Measurements from ENCODE around the gene OXCT1. TPM values are rescaled to one million over a fixed set of nuclear protein-coding genes. Genes with fewer than 3 reads are reported as not detected.

Gene OXCT1
- total and polyA plus RNA-seq, 2 of the 4 experiments (the other 2 are of a cell fraction), result 14.2 to 16.3 TPM

GRCh38 chr5:41882765-41883164 lies 12.5 kb upstream of the OXCT1 start:
- BruUV-seq (replicated peaks), result no TSS peak
- intact Hi-C loops (cut with micrococcal nuclease), result no loop called here
- DNase-seq (no peak), ATAC-seq (ENCODE audit: low read depth) (no peak)
- POLR2A ChIA-PET (ENCODE audit: unreplicated experiment), result no interaction called here
- no peak overlapping the region for H2AK5ac ChIP-seq (ENCODE audit: low read depth, low read length)
- dilution Hi-C loops (cut with HindIII; ENCODE audit: low sequenced_read_pairs, unreplicated experiment), result no loop called here
- no peak overlapping the region for H3K56ac ChIP-seq (ENCODE audit: extremely low read depth, insufficient read depth, low read length)
- no peak overlapping the region for H2BK5ac ChIP-seq (ENCODE audit: low read depth, low read length, poor library complexity, severe bottlenecking)
- H3K27ac ChIP-seq (ENCODE audit: insufficient read depth, low read length), result no peak overlapping the region
- no peaks in the 10 kb centered on the region for H3K9me3 ChIP-seq (ENCODE audit: control insufficient read depth, insufficient read depth, low read length)
- no peak overlapping the region for H2BK120ac ChIP-seq (ENCODE audit: low read depth, low read length)
- 58% methylated on average over 2 of the region's 5 CpGs; no CpG with 5 or more reads in 1 of the 2 experiments for WGBS, 2 experiments (ENCODE audit: extremely low coverage in 2 of 2, insufficient read length in 1 of 2)
- H3K9me1 ChIP-seq (ENCODE audit: insufficient read depth, low read length), result no peaks in the 10 kb centered on the region
- no peak overlapping the region for H2BK15ac ChIP-seq (ENCODE audit: low read depth, low read length)
- no peaks in the 10 kb centered on the region for H3K36me3 ChIP-seq (ENCODE audit: control insufficient read depth, insufficient read depth, low read length)
- in situ Hi-C loops (cut with MboI; ENCODE audit: low sequenced_read_pairs), result no loop called here
- no peaks in the 10 kb centered on the region for H3K4me1 ChIP-seq (ENCODE audit: control insufficient read depth, insufficient read depth, low read length)
- TF ChIP-seq SMC3 (IDR thresholded peaks at IDR 0.05; ENCODE audit: low read depth, low read length) (no peak), BHLHE40 (IDR thresholded peaks at IDR 0.05; ENCODE audit: low read depth, low read length) (no peak), USF2 (IDR thresholded peaks at IDR 0.05; ENCODE audit: low read depth, low read length) (no peak), FOS (IDR thresholded peaks at IDR 0.05; ENCODE audit: low read depth, low read length) (no peak), RFX5 (IDR thresholded peaks at IDR 0.05; ENCODE audit: low read depth, low read length) (no peak), MAZ (IDR thresholded peaks at IDR 0.05; ENCODE audit: borderline replicate concordance, low read depth, low read length) (no peak), ELK1 (IDR thresholded peaks at IDR 0.05; ENCODE audit: borderline replicate concordance, low read depth, low read length) (no peak), RAD21 (IDR thresholded peaks at IDR 0.05; ENCODE audit: low read length) (no peak), MXI1 (IDR thresholded peaks at IDR 0.05; ENCODE audit: borderline replicate concordance, low read depth, low read length) (no peak), POLR2A (IDR thresholded peaks at IDR 0.05; ENCODE audit: low read depth, low read length) (no peak), MAFK (IDR thresholded peaks at IDR 0.05; ENCODE audit: low read depth, low read length) (no peak), CEBPB (IDR thresholded peaks at IDR 0.05; ENCODE audit: low read depth, low read length) (no peak), CHD1 (IDR thresholded peaks at IDR 0.05; ENCODE audit: low read depth, low read length) (no peak), NFE2L2 (IDR thresholded peaks at IDR 0.05; ENCODE audit: low read depth, low read length) (no peak)
- H4K8ac ChIP-seq (ENCODE audit: low read depth in 2 of 2, low read length in 2 of 2), result no peak overlapping the region
- H3K4ac ChIP-seq (ENCODE audit: low read depth, low read length), result no peak overlapping the region
- CTCF ChIA-PET, result no interaction called here
- H4K91ac ChIP-seq (ENCODE audit: insufficient read depth, low read depth, low read length), result no peak overlapping the region
- H3K18ac ChIP-seq (ENCODE audit: low read depth, low read length), result no peak overlapping the region
- H2AFZ ChIP-seq (replicated peaks; ENCODE audit: low read length, poor library complexity), result no peak overlapping the region
- H4K20me1 ChIP-seq (ENCODE audit: insufficient read depth, low read length), result no peaks in the 10 kb centered on the region
- no peak overlapping the region for H4K5ac ChIP-seq (ENCODE audit: low read depth, low read length)
- no peak overlapping the region for H3K9ac ChIP-seq (ENCODE audit: low read depth, low read length)
- H3K79me1 ChIP-seq (ENCODE audit: low read depth in 1 of 2, low read length in 2 of 2), result no peaks in the 10 kb centered on the region
- no peak overlapping the region for H2AK9ac ChIP-seq (replicated peaks; ENCODE audit: low read depth, low read length, poor library complexity)
- H3K27me3 ChIP-seq (ENCODE audit: control insufficient read depth, insufficient read depth, low read length), result peaks cover 2% of the 10 kb centered on the region
- H3K23ac ChIP-seq (ENCODE audit: low read depth, low read length), result no peak overlapping the region
- no peak overlapping the region for H3K4me2 ChIP-seq (ENCODE audit: low read depth, low read length)
- H3K14ac ChIP-seq (replicated peaks; ENCODE audit: low read depth, low read length), result no peak overlapping the region
- no peak overlapping the region for H2BK20ac ChIP-seq (ENCODE audit: low read depth, low read length)
- H3K4me3 ChIP-seq (ENCODE audit: insufficient read depth, low read depth, low read length), result no peak overlapping the region
